GM18867 (cell line): ENCODE data around the gene PTPN7.
"Not testable (repeated sequence)": the region's sequence is repeated elsewhere in the genome, so short reads cannot be mapped to it uniquely, and the experiment has no call there.

Source experiments
- ATAC-seq: cut with Tn5 transposase; IDR thresholded peaks from one replicate; pipeline ENCODE4 v1.9.1; 2021; ENCODE audit warnings: mild to moderate bottlenecking, moderate library complexity; ENCODE audit not compliant: unreplicated experiment

PTPN7 gene

GRCh38 chr1:202160377-202160940 lies at the start of gene PTPN7:
Gene PTPN7, minus strand, starts transcription at chr1:202160602. Its CDS starts 1,200 bp downstream, at chr1:202159402.
- ATAC-seq = peak; percentile 53

GRCh38 chr1:202208351-202208857 lies 48.0 kb upstream of the PTPN7 start:
- no peak for ATAC-seq

DNA sequence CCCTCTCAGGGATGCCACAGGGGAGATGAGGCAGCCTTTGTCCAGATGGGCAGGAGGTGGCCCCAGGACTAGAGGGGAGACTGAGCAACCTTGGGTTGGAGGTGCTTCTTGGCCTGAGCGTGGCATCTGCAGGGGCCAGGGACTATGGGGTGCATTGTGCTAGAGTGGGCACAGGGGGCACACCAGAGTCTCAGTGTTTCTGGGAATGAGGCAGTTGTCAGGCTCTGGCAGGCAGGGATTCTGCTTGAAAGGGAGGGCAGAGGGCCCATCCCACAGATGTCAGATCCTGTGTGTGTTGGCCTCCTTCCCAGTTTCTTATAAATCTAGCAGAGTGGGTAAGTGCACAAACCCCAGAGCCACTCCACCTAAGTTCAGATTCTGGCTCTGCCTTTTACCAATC lies 46.9 kb upstream of the PTPN7 start:
- no peak for ATAC-seq

DNA sequence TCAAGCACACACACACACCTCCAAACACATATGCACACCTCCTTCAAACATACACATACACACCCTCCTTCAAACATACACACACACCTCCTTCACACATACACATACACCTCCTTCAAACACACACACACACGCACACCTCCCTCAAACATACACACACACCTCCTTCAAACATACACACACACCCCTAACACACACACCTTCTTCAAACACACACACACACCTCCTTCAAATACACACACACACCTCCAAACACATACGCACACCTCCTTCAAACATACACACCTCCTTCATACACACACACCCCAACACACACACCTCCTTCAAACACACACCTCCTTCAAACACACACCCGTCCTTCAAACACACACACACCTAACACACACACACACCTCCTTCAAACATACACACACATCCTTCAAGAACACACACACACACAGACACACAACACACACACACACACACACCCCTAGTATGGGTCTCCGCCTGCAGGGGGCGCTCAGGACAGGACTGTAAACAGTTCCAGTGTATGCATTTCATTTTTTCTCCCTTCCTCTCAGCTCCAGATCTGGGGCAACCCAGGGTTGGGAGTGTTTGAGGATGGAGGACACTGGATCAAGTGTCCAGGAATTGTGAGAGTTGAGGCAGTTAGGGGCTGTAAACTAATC lies 45.3 kb upstream of the PTPN7 start:
- no peak for ATAC-seq

GRCh38 chr1:202204065-202204464 lies 43.7 kb upstream of the PTPN7 start:
- no peak for ATAC-seq

DNA sequence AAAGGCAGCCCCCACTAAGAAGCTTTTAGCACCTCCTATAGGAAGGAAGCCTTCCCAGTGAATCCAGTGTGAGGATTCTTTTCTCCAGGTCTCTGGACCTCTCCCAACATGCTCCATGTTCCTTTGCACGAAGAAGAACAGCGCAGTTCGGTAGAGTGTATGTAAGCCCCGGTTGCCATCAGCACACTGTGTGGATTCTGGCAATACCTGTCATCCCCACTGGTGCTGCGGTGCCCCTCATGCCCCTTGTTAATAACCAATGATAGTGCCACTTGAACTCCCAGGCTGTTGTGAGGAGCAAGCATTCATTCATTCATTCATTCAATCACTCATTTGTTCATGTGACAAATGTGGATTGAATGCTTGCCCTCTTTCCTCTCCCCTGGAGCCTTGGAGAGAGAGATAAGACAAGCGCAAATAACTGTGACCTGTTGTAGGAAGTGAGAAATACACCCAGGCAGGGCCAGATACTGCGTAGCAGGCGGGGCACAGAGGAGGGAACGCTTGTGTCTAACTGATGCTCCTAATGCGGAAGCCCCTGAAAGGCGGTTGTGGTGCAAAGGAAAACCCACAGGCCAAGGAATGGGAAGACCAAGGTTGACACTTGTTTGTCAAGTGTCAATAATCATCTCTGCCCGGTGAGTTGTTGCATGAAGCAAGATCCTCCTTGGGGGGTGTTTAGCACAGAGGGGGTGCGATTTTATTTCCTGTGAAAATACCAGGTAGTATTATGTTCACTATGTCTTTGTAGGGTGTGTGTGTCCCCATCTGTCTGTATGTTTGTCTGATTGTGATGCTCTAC lies 43.0 kb upstream of the PTPN7 start:
- no peak for ATAC-seq

DNA sequence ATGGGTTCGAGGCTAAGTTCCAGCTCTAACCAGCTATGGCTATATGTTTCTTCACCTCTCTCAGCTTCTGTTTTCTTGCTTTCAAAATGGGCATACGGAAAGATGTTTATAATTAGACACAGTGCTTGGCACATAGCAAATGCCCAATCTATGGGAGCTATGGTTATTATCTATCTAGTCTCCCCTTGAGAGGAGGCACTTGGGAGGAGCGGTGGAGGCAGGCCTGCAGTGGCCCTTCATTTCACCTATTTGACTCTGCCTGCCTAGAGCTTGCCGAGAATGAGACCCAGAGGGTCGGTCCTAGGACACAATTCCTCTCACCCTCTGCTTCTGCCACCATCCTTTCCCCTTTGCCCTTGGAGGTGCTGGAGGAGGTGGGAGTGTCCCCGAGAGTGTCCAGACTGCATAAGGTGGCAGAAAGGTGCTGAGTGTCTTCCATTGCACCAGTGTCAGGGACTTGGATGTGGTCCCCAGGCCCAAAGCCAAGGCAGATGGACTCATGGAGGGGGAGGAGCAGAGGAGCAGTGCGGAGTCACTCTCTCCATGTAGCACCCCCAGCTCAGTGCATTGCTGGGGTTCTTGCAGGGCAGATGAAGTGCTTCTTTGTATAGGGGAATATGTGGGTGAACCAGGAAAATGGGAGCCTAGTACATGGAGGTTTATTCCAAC lies 42.2 kb upstream of the PTPN7 start:
- ATAC-seq = no peak

- ATAC-seq = no peak
Observed at GRCh38 chr1:202201971-202202370, 41.6 kb upstream of the PTPN7 start.

GRCh38 chr1:202201266-202201665 lies 40.9 kb upstream of the PTPN7 start:
- ATAC-seq = no peak

DNA sequence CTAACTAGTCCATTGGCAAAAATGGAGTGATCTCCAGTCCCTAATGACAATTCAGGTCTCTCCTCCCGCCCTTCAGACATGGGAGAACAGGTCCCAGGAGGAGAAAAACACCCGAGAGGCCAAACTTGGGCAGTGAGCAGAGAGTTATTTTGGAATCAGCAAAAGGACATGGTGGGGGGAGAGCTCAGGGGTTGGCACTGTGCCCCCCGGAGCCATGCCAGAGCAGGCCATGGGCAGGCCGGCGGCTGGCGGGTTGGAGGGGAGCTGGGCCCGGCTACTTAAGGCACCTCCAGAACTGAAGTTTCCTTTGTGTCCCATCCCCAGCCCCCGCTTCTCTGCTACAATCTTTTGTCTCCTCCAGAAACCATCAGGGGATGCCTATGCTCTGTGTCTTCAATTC lies 40.3 kb upstream of the PTPN7 start:
- ATAC-seq = no peak

DNA sequence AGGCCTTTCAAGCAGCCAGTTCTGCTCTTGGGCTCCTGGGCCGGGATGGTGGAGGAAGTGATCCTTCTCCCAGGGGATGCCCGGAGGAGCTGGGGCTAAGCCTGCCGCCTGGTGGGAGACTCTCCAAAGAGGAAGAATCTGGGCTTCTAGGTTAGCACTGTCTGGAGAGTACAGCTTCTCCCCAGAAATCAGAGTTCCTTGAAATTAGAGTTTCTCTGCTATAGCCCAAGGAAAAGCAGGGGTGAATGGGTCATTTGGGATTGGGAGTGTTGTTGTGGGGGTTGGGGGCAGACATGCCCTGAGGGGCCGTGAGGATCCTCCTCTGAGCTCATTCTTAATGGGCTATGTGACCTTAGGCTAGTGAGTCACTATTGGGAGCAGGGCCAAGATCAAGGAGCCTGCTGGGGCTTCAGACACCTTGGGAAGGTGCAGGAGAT lies 39.7 kb upstream of the PTPN7 start:
- ATAC-seq = no peak

DNA sequence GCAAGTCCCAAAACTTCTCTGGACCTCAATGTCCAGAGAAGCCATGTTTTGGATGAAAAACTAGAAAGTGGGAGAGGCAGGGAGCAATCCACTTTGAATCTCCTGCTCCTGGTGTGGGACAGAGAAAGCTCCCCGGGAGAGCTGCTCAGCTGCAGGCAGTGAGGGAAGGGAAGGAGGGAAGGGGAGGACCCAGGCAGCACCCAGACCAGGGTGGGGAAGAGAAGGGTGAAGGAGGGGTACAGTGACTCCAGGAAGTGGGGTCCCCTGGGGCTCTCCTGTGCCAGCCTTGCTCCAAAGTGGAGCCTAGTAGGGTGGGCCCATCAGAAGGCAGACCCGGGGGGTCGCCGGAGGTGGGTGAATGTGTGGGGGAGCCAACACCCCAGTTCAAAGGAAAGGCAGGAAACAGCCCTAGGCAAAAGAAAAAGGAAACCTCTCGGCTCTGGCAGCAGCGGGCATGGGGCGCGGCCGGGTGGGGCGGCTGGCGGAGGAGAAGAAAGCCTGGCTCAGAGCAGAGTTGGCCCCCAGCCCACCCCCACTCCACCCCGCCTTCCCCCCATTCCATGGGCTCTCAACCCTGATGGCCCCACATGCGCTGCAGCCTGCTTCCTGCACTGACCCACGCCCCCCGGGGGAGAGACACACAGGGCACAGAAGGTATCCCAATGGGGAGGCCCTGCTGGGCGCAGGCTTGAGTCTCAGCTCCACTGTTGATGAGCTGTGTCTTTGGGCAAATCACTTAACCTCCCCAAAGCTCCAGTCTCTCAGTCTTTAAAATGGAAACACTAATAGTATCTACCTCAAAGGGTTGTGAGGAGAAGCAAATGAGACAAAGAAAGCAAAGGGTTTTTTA lies 38.9 kb upstream of the PTPN7 start:
- no peak for ATAC-seq

DNA sequence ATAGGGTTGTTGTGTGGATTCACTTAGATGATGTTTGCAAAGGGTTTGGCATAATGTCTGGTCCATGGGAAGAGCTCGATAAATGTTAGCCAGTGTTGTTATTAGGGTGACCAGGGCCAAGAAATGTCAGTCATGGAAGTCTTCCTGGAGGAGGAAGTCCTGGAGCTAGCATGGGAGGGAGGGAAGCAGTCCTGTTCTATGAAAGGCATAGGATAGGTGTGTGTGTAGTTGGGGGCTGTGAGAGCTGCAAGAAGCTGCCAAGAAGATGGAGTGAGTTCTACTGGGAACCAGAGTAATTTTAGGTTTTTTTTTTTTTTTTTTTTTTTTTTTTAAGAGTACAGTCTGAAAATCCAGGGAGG lies 37.9 kb upstream of the PTPN7 start:
- no peak for ATAC-seq

DNA sequence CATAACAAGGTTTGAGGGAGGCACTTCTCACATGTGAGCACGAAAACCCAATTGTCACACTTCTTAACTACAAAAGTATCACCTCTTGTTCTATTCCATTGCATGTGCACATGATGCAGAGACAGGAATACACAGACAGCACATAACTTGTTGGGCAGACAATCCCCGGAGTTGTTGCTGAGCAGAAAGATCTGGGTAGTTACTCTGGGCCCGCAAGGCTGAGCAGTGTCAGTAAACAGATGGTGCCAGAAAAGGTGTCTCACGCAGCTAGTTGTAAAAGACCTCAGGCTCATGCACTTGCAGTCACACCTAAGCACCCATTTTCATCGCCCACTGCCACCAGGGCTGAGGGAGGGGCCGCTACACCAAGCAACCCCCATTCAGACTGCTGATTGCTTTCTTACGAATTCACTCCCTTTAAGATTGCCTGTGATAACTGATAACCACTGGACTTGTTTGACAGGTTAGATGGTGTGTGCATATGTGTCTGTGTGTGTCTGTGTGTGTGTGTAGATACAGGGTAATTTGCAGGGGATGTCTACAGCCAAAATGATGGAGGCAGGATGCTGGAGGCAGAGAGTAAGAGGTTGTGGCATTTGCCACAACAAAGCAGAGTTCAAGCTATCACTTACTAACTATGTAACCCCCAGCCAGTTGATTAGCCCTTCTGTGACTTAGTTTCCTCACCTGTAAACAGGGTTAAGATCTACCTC lies 37.4 kb upstream of the PTPN7 start:
- ATAC-seq = no peak

- no peak for ATAC-seq
Observed at GRCh38 chr1:202194328-202194648, 33.9 kb upstream of the PTPN7 start.

DNA sequence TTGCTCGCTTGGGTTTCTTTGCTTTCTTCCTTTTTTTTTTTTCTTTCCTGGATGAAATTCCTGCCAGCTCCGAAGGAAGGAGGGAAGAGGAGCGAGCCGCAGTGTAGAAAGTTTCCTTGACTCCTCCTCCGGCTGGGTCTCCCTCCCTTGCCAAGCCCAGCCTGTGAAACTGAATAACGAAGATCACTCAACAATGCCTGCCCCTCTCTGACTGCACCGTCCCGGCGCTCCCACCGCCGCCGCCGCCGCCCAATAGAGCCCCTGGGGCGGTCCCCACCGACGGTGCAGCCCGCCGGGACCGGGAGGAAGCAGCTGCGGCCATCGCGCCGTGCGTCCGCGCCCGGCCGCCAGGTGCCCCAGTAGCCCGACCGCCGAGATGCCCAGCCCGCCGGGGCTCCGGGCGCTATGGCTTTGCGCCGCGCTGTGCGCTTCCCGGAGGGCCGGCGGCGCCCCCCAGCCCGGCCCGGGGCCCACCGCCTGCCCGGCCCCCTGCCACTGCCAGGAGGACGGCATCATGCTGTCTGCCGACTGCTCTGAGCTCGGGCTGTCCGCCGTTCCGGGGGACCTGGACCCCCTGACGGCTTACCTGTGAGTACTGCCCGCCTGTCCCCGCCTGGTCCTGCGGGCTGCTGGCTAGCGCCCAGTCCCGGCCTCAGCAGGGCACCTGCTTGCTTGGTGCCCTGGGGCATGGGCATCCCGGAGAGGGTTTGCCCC lies 33.4 kb upstream of the PTPN7 start, which contains the start of gene LGR6:
TSS of gene LGR6 (plus strand) at position 186 of the 714 bp plus-strand sequence. CDS start at position 377, 191 bp downstream.
- no peak for ATAC-seq

DNA sequence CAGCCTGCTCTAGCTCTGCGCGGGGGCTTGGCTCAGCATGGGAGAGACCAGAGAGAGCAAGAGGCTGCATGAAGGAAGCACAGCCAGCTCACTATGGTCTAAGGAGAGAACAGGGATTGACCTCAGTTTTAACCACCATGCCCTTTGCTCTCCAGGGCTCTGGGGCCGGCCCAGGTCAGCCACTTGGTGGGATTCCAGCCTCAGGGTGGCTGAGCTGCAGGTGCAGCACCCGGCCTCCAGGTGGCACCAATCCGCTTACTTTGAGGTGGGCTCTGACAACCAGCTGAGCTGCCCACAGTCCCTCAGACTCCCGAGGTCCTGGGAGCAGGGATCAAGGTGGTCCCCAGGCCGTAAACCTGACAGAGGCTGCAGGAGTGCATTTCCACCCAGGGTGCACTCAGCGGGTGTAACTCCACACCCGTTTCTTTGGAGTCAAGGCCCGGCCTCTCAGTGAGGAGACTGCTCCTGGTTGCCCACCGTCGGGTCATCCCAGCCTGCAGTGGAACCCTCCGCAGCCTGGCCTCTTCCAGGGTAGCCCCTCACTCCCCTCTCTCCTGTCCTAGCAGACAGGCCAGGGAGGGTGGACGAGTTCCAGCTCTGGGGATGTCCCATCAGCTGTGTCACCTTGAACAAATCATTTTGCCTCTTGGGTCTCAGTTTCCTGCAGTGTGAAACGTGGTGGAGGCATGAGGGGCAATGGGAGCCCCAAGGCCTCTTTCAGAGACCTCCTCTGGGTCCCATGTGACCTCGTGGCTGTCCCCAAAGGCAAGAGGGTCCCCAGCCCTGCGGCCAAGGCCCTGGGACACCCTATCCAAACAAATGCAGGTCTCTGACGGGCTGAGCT lies 32.6 kb upstream of the PTPN7 start:
- ATAC-seq = peak; percentile 51

- ATAC-seq = not testable (repeated sequence)
Observed at GRCh38 chr1:202191391-202191790, 31.0 kb upstream of the PTPN7 start.
